HG03135 (cell line): Measurements from ENCODE around the gene ADARB2.

Experiments
- ATAC-seq: cut with Tn5 transposase; IDR thresholded peaks from one replicate; pipeline ENCODE4 v1.9.1; 2021; ENCODE audit warnings: mild to moderate bottlenecking, moderate library complexity; ENCODE audit not compliant: unreplicated experiment

ADARB2 gene

GRCh38 chr10:1380088-1380671 lies 357.1 kb downstream of the ADARB2 start:
- ATAC-seq, result no peak

- ATAC-seq, result no peak
Observed at GRCh38 chr10:1379601-1380000, 357.7 kb downstream of the ADARB2 start.

- ATAC-seq, result no peak
Observed at GRCh38 chr10:1378473-1378872, 358.9 kb downstream of the ADARB2 start.

GRCh38 chr10:1377740-1378397 lies 359.5 kb downstream of the ADARB2 start:
- no peak for ATAC-seq

GRCh38 chr10:1377231-1377630 lies 360.1 kb downstream of the ADARB2 start:
- no peak for ATAC-seq

- ATAC-seq, result no peak
Observed at GRCh38 chr10:1376384-1376945, 360.9 kb downstream of the ADARB2 start.

- no peak for ATAC-seq
Observed at GRCh38 chr10:1375346-1376170, 361.8 kb downstream of the ADARB2 start.

GRCh38 chr10:1374511-1375345 lies 362.6 kb downstream of the ADARB2 start:
- no peak for ATAC-seq

- no peak for ATAC-seq
Observed at GRCh38 chr10:1373287-1373686, 364.0 kb downstream of the ADARB2 start.

GRCh38 chr10:1372212-1372611 lies 365.1 kb downstream of the ADARB2 start:
- ATAC-seq, result no peak

GRCh38 chr10:1370298-1370697 lies 367.0 kb downstream of the ADARB2 start:
- no peak for ATAC-seq

- ATAC-seq, result no peak
Observed at GRCh38 chr10:1369665-1370064, 367.7 kb downstream of the ADARB2 start.

- ATAC-seq, result no peak
Observed at GRCh38 chr10:1369197-1369596, 368.1 kb downstream of the ADARB2 start.

- ATAC-seq, result no peak
Observed at GRCh38 chr10:1368842-1369171, 368.5 kb downstream of the ADARB2 start.

- no peak for ATAC-seq
Observed at GRCh38 chr10:1367938-1368841, 369.1 kb downstream of the ADARB2 start.

GRCh38 chr10:1366811-1367425 lies 370.4 kb downstream of the ADARB2 start:
- no peak for ATAC-seq

GRCh38 chr10:1366322-1366691 lies 371.0 kb downstream of the ADARB2 start:
- no peak for ATAC-seq

GRCh38 chr10:1365540-1366321 lies 371.6 kb downstream of the ADARB2 start:
- no peak for ATAC-seq
